Breast epithelium (tissue), 3 donors: ENCODE data around the gene DTL.

Source experiments
- POLR2A ChIP-seq: fragments of 450-650 bp; IDR thresholded peaks from one replicate; pipeline ENCODE4 v1.6.1; 2016; ENCODE audit warnings: antibody characterized with exemption, mild to moderate bottlenecking, moderate library complexity
- TF ChIP-seq, protein P1 (sequence below), 3 donors: fragments of 450-650 bp; IDR thresholded peaks; one replicate each; pipeline ENCODE4 v1.5.1; 2016 to 2017; ENCODE audit warnings: antibody characterized with exemption in 3 of 3, mild to moderate bottlenecking in 3 of 3, moderate library complexity in 3 of 3

DNA sequence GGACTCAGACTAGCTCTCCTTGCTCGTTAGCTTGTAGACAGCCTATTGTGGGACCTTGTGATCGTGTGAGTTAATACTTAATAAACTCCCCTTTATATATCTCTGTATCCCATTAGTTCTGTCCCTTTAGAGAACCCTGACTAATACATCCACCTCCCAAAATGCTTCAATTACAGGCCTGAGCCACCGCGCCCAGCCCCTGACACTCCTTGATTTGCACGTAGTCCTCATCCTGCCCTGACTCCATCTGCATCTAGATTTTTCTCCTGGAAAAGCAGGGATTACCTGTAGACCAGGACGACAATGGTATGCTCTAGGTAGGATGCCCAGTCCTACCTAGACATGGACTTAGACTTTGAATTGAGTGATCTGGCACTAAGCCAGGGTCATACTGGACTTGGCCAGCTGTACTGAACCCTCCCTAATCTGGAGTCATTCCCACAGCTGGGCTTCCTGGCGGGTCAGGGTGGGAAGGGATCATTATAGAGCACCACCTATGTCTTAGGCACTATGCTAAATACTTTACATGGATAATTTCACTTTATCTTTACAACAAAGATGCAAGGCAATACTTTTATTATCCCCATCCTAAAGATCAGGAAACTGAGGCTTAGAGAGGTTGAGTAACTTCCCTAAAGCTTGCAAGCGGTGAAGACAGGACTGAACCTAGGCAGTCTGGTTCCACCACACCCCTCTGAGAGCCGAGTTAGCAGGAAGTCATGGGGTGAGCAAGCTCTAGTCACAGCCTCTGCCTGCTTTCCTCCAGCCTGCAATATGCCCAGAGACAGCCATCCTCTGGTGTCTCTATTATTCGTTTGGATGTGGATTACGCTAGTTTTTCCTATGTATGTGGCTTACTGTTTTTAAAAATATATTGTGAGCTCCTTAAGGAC, 89.4 kb downstream of the DTL start:
- TF ChIP-seq, protein P1, sequence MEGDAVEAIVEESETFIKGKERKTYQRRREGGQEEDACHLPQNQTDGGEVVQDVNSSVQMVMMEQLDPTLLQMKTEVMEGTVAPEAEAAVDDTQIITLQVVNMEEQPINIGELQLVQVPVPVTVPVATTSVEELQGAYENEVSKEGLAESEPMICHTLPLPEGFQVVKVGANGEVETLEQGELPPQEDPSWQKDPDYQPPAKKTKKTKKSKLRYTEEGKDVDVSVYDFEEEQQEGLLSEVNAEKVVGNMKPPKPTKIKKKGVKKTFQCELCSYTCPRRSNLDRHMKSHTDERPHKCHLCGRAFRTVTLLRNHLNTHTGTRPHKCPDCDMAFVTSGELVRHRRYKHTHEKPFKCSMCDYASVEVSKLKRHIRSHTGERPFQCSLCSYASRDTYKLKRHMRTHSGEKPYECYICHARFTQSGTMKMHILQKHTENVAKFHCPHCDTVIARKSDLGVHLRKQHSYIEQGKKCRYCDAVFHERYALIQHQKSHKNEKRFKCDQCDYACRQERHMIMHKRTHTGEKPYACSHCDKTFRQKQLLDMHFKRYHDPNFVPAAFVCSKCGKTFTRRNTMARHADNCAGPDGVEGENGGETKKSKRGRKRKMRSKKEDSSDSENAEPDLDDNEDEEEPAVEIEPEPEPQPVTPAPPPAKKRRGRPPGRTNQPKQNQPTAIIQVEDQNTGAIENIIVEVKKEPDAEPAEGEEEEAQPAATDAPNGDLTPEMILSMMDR (IDR thresholded peaks at IDR 0.05): no peak
- no peak for TF ChIP-seq POLR2A
